Measurements from ENCODE around the gene TMC2.

Gene TMC2

GRCh38 chr20:2626853-2627541 lies 90.6 kb downstream of the TMC2 start:
- DNase-seq: peak; percentile 43

- no peak for DNase-seq
These were observed 94.9 kb downstream of the TMC2 start for GRCh38 chr20:2631228-2631627.

DNA sequence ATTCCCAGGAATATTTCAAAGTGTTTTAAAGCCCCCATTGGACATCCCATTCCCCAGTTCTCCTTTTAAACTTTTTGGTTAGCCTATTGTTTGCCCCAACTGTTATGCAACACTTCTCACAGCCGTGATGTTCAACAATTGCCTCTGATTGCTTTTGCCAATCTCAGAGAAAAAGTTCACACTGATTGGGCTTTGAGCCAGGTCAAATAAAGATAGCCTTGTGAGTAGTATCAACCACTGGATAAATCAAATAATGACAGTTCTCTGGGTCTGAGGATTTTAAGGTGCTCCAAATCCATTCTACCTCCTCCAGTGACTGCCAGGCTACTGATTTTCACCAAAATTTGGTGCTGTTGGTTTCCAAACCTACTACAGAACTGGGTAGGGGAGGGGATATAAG lies 97.0 kb downstream of the TMC2 start:
- DNase-seq: no peak

- DNase-seq: no peak
These were observed 100.9 kb downstream of the TMC2 start for GRCh38 chr20:2637246-2637645.

DNA sequence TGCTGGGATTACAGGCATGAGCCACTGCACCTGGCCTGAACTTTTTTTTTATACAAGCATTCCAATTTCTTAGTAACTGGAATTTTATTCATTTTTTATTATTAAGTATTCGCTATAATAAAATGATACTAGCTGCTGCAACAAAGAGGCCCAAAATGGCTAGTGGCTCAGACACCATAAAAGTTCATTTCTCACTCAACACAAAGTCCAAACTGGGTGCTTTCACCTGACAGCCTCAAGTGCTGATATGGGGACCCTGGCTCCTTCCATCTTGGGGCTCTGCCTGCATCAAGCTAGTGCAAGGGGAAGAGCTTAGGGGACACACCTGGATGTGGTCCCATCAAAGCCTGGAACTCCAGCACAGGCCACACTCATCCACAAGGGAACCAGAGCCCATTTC lies 103.9 kb downstream of the TMC2 start:
- DNase-seq: no peak

GRCh38 chr20:2640899-2641298 lies 104.5 kb downstream of the TMC2 start:
- no peak for DNase-seq

DNA sequence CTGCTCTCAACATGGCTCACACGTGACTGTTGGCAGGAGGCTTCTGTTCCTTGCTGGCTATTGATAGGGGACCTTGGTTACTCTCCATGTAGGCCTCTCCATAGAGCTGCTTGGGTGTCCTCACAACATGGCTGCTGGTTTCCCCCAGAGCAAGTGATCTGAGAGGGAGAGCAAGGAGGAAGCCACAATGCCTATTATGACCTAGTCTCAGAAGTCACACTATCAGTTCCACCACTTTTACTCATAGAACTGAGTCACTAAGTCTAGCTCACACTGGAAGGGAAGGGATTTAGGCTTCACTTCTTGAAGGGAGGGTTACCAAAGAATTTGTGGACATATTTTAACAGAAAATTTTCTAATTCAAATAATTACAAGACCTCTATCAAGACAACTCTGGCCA lies 107.3 kb downstream of the TMC2 start:
- no peak for DNase-seq

GRCh38 chr20:2651772-2652723 lies 115.7 kb downstream of the TMC2 start, which contains the start of gene NOP56:
Gene NOP56 (plus strand): TSS chr20:2652632. CDS start chr20:2652661, 29 bp downstream.
- peak; percentile 92 for DNase-seq

DNA sequence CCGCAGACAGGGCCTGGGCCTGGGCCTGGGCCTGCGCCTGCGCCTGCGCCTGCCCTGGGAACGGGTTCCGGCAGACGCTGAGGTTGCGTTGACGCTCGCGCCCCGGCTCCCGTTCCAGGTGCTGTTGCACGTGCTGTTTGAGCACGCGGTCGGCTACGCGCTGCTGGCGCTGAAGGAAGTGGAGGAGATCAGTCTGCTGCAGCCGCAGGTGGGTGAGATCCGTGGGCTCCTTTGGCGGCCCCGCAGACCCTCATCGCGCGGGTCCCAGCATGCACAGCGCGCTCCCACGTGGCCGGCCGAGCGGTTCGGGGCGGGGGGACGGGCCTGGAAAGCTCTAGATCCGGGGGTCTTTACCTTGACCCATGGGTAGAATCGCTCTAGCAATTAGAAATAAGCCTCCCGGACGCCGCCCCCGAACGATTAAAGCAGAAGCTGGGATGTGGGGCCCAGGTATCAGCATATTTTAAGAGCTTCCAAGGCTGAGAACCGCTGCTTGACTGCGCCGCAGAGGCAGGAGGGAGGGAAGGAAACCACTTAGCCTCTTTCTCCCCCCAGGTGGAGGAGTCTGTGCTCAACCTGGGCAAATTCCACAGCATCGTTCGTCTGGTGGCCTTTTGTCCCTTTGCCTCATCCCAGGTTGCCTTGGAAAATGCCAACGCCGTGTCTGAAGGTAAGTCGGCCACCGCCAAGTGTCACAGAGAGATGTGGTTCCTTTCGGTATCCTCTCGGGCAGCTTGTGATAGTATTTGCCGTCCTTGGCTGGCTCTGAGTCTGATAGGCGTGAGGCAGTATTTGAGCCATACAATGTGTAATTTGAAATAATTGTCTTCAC lies 116.6 kb downstream of the TMC2 start:
- DNase-seq: no peak

DNA sequence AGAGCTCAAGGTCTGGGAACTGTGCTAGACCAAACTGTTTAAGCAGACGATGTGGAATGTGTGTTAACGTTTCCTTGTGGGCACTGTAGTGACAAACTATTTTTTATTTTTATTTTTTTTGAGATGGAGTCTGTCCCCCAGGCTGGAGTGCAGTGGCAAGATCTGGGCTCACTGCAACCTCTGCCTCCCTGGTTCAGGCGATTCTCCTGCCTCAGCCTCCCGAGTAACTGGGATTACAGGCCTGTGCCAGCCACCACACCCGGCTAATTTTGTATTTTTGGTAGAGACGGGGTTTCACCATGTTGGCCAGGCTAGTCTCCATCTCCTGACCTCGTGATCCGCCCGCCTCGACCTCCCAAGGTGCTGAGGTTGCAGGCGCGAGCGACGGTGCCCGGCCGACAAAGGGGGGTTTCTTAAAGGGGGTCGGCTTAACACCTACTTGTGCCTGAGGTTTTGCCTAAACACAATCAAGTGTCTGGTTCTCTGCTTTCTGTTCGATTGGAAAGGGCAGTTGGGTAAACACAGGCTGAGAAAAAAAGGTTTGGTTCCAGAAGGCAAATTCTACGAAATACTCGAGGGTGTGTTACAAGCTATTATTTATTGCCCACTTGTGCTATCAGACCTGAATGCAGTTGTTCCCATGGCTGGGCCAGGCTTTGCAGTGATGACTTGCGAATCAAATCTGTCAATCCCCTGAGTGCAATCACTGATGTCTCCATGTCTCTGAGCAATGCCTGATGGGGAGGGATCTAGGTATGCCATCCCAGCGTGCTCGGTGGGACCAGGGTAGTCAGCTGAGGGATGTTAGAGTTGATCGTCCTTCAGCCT lies 117.4 kb downstream of the TMC2 start:
- DNase-seq: no peak

- no peak for DNase-seq
These were observed 118.0 kb downstream of the TMC2 start for GRCh38 chr20:2654384-2654822.

DNA sequence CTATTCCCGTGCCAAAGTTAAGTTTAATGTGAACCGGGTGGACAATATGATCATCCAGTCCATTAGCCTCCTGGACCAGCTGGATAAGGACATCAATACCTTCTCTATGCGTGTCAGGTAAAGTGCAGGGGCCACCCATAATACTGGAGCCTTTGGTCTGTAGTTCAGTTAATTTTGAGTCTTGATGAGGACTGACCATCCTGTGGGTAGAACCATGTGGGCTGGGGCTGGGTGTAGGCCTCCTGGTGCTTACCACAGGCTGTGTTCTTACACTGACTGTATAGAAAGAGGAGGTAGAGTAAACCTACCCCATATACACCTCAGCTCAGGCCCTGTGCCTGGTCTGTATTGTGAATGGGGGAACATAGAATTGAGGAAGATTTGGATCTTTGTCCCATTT lies 118.5 kb downstream of the TMC2 start:
- no peak for DNase-seq

GRCh38 chr20:2655331-2656116 lies 119.2 kb downstream of the TMC2 start:
- no peak for DNase-seq

DNA sequence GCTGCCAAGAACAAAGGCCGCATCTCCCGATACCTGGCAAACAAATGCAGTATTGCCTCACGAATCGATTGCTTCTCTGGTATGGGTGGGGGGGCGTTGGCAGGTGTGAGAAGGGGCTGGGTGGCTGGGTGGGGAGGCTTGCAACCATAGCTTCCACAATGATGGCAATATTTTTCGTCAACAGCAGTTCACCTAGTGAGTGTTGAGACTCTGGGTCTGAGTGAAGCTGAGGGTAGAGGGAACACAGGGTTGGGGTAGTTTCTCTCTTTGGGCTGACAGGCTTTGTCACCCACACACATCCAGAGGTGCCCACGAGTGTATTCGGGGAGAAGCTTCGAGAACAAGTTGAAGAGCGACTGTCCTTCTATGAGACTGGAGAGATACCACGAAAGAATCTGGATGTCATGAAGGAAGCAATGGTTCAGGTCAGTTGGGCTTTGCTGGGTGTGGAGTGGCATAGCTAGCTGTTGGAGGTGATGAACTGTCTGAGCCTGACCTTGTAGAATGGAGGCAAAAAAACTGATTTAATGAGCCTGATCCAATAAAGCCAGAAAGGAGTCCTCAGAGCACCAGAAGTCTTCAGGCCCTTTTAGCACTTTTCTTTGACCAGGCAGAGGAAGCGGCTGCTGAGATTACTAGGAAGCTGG lies 120.2 kb downstream of the TMC2 start:
- DNase-seq: no peak

GRCh38 chr20:2657241-2657640 lies 120.9 kb downstream of the TMC2 start:
- no peak for DNase-seq

DNA sequence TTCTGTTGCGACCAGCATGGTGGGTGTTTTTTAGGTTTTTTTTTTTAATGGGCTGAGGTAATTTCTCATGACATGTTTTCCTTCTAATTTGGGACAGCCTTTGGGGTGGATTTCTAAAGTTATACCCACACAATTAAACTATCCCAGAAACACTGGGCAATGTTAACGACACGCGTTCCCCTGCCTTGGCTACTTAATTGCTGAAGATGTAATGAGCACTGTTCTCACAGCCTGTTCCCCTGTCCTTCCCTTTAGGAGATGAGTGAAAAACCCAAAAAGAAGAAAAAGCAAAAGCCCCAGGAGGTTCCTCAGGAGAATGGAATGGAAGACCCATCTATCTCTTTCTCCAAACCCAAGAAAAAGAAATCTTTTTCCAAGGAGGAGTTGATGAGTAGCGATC lies 121.3 kb downstream of the TMC2 start:
- no peak for DNase-seq

DNA sequence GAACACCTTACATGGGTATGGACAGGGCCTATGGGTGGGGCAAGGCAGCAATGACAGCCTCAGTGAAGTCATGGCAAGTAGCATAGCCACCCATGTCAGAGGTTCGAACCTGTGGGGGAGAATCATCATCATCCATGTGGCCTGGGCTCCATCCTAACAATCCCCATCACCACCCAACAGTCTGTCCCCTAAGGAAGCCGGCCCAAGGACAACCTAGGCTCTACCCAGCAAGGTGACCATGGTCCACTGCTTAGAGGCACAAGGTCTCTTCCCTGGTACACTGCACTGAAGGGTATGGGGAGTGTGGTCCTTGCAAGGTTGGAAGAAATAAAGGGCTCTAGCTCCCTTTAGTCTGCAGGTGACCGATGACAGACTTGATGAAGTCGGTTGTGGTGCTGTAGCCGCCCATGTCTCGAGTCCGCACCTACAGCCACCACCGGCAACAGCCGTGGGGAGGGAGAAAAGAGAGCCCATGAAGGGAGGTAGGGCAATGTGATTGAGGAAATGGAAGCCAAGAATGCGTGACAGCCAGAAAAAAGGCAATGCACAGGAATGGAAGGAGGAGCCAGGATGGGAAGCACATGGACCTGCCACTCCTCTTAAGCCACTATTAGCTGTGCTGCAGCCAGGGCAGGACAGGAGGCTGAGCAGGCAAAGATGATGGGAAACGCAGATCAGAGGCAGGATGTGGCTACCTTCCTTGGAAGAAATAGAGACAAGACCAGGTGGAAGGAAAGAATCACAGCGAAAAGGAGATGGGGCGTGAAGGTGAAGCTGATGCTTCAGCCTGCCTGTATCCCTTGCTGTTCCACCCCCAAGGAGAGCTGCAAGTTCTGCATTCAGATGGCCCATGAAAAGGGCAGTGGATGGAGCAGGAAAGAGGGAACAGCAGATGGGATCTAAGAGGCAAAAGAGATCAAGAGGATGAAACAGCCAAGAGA lies 122.3 kb downstream of the TMC2 start:
- no peak for DNase-seq

- no peak for DNase-seq
These were observed 123.2 kb downstream of the TMC2 start for GRCh38 chr20:2659547-2659946.

GRCh38 chr20:2663364-2663886 lies 127.1 kb downstream of the TMC2 start:
- DNase-seq: no peak

Measured in fibroblast of skin of abdomen (primary cell).